T-helper 1 cell treated with Interleukin-12 subunit alpha and Interleukin-12 subunit beta and Interleukin-4 antibody, amounts not matched to agents 30 ng/mL and 1 ng/mL, for 36 hours (primary cell): ENCODE data around the gene SLCO4C1. TPM values are rescaled to one million over a fixed set of nuclear protein-coding genes. Genes with fewer than 3 reads are reported as not detected.

Source experiments
- total RNA-seq: library from RNA; stranded (reverse); gene quantifications from 2 replicates; pipeline ENCODE4 v1.2.3, GENCODE V29; 2022

SLCO4C1 gene
- total RNA-seq, 1 donor from 2014 or later = 0.91 TPM

Other genes starting within 250 kb of the SLCO4C1 start
- gene SLCO6A1, start 202.7 kb upstream of the SLCO4C1 start, total RNA-seq = not detected in 2 replicates